GM18508 (cell line): ENCODE measurements around the gene SUGP1.
"Not testable (repeated sequence)": the region's sequence is repeated elsewhere in the genome, so short reads cannot be mapped to it uniquely, and the experiment has no call there.

Experiments used
- ATAC-seq: cut with Tn5 transposase; IDR thresholded peaks from one replicate; pipeline ENCODE4 v1.9.1; 2021; ENCODE audit warnings: moderate number of reproducible peaks; ENCODE audit not compliant: insufficient read depth, unreplicated experiment

SUGP1 gene

DNA sequence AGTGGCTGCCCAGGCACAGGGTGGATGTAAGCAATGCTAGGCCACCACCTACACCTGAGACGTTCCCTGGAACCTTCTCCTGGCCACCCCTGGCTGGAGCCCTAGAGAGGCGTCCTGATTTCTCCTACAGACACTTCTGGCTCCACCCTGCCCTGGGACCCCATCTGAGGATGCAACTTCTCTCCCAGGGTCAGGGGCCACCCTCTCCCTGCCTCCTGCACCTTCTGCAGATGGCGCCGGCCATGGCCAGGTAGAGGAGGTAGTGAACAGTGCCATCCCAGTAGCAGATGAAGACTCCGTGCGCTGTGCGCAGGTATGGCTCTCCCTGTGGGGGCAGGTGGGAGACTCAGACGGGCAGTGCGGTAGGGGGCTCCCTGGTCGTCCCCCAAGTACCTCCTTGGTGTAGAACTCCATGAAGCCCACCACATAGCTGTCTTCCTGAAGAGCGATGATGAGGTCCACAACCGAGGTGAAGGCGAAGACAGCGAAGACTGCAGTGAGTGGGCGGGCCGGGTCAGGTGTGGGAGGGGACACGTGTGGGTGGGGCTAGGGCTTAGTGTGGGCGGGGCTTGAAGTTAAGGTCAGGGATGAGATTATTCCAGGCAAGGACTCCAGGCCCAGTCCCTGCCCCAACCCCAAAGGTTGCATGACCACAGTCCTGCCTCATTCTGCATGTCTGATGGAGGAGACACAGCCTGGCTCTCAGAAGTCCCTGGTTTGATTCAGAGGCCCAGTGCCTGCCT, 50.2 kb downstream of the SUGP1 start:
- ATAC-seq: no peak

DNA sequence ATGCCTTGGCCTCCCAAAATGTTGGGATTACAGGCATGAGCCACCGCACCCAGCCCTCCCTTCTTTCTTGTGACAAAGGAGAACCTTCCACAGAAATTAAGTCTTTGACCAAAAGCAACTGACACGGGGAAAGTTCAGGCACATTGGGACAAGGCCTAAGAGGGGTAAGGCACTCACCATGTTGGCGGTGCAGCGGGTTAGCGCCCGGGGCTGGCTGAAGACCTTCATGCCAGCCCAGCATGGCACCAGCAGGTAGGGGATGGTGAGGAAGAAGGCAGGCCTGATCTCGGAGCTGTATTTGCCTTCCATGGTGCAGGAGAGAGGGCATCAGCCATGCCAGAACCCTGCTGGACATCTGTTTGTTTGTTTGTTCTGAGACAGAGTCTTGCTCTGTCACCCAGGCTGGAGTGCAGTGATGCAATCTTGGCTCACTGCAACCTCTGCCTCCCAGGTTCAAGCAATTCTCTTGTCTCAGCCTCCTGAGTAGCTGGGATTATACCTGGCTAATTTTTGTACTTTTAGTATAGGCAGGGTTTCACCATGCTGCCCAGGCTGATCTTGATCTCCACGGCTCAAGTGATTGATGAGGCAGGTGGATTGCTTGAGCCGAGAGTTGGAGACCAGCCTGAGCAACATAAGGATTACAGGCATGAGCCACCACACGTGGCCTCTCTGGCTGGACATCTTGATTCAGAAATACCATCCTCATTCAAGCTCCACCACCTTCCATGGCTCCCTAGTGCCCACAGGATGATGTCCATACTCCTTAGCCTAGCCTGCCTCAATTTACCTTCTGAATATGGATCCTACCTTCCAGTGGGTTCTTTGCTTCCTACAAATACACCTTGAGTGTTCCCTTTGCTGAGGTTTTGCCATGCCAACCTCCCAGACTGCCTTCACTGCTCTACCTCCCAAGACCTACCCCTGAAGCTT, 51.6 kb downstream of the SUGP1 start:
- ATAC-seq: no peak

DNA sequence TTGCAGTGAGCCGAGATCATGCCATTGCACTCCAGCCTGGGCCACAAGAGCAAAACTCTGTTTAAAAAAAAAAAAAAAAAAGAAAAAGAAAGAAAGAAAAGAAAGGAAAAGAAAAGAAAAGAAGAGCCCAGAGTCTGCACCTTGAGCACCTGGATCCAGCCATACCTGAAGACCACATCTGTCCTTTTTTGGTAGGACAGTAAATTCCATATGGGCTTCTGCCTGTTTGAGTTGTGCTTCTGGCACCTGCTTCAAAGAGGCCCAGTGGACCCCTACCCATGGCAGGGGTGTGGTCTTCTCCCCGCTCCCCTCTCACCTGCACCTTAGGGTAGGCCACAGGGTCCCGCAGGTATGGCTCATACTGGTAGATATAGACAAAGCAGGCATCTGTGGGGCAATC, 53.0 kb downstream of the SUGP1 start:
- no peak for ATAC-seq

DNA sequence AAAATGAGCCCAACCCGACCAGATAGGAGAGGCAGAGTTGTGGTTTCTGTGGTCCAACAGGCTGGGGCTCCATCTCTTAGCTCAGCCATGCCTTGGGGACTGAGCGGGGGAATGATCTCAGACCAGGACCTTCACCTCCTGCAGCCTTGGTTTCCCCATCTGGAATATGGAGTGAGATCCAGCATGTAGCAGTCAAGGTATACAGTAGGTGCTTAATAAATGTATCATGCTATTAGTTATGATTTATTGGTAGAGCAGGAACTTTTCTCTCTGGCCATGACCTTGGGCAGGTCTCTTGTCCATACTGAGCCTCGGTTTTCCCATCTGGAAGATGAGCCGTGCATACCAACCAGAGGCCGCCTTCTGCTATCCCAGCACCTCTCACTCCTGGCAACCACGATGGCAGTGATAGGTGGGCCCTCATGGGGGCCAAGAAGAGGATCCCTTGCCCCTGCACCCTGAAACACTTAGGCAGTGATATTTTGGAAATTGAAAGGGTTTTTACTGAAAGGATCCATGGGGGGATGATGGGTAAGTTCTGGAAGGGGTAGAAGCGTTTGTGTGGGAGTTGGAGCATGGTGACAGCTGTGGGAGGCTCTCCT, 56.3 kb downstream of the SUGP1 start:
- ATAC-seq: no peak

DNA sequence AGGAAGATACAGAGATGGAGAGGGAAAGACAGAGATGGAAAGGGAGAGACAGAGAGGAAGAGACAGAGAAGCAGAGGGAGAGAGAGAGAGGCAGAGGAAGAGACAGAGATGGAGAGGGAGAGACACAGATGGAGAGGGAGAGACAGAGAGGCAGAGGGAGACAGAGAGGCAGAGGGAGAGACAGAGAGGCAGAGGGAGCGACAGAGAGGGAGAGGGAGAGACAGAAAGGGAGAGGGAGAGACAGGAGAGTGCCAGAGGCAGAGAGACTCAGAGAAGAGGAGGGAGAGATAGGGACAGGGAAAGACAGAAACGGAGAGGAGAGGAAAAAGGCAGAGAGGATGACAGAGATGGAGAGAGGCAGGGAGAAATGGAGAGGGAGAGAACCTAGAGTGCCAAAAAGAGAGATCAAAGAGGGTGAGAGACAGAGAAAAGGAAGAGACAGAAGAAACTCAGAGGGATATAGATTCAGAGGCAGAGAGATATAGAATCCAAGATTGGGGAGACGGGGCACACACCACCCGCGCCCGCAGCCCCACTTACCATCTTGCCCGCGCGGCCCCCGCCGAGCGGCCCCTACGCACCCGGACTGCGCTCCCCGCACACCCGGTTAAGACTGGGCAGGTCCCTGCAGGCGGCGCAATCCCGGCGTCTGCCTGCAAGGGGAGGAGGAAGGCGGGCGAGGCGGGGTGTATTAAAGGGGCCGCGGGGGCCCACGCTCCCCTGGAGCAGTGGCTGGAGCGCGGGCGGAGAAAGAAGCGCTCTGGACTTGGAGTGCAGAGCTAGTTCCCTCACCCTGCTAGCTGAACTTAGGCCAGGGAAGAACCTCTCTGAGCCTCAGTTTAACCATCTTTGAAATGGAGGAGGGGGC, 57.9 kb downstream of the SUGP1 start:
- ATAC-seq: no peak

DNA sequence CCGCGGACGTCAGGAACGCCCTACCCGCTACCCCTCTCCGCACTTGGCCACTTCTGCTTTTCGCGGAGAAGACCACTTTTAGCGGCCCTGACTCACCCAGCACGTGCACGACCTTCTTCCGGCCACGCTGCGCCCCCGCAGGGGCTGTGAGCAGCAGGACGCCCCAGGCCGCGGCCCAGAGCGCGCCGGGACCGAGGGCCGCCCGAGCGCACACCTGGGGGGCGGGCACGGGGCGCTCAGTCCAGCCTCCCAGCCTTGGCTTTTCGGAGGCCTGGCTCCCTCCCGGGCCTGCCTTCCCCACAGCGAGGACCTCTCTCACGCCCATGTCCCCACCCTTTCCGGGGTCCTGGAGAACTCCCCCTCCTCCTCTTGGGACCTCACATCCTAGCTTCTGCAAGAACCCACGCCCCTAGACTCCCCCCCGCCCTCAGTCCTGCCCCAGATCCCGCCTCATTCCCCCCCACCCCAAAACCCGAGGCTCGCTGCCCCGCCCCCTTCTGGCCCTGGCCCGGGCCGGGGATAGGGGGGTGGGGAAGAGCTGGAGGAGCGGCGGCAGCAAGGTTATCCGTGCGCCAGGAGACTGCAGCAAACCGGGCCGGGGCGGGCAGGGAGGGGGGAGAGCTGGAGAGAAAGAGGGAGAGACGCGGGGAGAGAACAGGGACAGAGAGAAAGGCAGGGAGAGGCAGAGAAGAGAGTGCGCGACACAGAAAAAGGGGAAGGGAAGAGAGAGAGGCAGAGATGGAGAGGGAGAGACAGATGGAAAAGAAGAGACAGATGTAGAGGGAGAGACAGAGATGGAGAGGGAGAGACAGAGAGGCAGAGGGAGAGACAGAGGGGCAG, 58.7 kb downstream of the SUGP1 start:
- ATAC-seq: no peak

DNA sequence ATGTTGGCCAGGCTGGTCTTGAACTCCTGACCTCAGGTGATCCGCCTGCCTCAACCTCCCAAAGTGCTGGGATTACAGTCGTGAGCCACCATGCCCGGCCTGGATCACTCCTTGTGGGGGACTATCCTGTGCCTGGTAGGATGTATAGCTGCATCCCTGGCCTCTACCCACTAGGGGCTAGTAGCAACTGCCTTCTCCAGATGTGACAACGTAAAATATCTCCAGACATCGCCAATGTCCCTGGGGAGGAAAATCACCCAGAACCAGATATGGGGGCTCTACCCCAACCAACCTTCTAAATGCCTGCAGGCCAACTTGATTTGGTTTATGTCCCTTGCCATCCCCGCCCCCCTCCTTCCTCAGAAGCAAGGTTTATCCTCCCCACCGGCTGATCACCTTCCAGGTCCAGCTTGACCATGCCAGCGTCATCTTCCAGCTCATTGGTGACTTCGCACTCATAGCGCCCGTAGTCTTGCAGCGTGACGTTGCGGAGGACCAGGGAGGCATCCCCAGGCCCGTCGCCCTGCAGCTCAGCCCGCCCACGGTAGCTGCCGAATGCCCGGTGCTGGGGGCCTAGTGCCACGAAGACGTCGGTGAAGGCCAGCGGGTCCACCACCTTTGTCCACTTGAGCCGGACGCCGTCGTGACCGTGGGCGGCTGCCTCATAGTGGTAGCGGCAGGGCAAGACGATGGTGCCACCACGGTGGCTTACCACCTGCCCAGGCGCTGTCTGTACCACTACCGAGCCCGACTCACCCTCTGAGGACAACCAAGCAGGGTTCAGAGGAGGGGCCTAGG, 59.7 kb downstream of the SUGP1 start:
- ATAC-seq: no peak

DNA sequence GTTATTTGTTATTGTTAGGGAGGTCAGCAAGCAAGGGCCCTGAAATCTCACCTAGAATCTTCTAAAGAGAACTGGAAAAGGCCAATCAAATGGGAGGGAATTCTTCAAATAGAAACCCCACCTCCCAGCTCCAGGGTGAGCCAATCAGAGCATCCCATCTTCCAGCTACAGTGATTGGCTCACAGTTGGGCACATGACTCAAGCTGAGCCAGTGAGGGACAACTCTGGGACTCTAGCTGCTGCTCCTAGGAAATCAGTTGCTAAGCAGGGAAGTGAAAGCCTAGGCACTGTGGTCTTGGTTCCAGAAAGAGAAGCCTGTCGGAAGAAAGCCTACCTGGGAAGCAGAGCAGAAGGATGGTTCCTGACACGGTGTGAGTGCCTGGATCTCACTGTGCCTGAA, 60.6 kb downstream of the SUGP1 start:
- no peak for ATAC-seq

DNA sequence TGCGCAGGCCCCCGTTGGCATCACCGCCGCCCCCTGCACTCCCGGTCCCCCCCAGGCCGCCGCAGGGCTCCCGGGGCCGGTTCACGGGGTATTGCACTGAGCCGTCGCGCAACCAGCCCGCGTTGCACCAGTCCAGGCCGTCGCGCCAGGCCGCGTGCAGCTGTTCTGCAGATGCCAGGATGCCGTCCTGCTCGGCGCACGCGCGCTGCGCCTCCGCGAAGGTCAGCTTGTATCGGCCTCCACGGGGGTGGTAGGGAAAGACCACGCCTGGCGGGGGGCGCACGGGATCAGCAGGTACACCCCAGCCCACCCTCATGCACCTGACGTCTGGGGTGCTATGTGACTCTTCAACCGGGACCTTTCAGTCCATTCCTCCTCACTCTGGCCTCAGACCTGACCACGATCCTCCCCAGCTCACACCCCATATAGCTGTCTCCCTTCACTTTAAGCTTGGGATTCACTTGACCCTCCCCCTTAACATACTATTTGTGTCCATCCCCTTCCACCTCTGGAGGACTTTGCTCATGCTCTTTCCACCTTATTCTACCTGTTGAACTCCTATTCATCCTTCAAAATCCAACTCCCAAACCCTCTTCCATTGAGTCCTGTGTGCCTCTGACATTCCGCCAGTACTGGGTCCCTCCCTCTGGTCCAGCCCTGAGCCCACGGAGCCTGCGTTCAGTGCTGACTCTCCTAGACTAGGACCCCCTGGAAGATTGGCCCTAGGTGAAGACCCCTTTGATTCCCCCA, 61.5 kb downstream of the SUGP1 start:
- no peak for ATAC-seq

DNA sequence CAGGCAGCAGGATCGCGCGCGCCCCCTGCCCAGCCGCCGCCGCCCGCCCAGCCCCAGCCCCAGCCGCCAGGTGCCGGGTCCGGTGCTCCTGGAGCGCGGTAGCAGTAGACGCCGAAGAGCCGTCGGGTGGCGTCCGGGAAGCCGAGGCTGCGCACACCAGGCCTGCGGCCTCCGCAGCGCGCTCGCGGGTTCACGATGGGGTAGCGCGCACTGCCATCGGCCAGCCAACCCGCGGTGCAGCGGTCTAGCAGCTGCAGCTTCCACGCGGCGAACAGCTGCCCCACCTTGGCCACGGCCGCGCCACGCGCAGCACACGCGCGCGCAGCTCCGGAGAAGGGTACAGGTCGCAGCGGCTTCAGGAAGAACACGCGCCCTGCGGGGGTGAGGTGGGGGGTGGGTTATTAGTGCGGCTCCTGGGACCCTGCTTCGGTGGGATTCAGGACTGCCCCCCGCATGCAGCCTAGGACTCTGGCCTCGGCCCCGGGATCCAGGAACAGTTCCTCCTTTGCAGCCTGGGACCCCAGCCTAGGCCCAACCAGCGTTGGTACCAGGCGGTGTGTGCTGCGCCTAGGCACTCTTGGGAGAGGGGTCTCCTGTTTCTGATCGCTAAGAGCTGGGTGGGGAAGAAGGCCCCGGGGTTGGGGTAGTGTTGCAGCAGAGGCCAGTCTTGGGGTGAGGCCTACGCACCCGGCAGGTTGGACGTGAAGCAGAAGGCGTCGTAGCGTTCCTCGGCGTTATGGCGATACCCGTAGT, 62.3 kb downstream of the SUGP1 start:
- no peak for ATAC-seq

DNA sequence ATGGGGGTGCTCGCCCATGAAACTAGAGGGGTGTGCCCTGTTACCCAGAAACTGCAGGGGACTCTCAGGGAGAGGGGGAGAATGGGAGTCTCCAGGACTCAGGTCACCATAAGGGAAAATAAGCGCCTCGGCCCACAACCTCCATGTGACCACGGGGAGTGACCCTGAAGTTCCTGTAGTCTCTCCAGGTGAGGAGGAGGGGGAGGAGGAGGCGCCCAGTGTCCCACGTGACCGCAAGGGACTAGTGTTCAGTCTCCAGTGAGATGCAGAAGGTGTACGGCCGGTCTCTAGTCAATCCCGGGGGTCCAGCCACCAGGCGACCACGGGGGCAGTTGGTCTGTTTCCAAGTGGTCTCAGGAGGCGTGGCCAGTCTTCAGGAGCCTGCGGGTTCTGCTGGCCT, 63.2 kb downstream of the SUGP1 start:
- no peak for ATAC-seq

DNA sequence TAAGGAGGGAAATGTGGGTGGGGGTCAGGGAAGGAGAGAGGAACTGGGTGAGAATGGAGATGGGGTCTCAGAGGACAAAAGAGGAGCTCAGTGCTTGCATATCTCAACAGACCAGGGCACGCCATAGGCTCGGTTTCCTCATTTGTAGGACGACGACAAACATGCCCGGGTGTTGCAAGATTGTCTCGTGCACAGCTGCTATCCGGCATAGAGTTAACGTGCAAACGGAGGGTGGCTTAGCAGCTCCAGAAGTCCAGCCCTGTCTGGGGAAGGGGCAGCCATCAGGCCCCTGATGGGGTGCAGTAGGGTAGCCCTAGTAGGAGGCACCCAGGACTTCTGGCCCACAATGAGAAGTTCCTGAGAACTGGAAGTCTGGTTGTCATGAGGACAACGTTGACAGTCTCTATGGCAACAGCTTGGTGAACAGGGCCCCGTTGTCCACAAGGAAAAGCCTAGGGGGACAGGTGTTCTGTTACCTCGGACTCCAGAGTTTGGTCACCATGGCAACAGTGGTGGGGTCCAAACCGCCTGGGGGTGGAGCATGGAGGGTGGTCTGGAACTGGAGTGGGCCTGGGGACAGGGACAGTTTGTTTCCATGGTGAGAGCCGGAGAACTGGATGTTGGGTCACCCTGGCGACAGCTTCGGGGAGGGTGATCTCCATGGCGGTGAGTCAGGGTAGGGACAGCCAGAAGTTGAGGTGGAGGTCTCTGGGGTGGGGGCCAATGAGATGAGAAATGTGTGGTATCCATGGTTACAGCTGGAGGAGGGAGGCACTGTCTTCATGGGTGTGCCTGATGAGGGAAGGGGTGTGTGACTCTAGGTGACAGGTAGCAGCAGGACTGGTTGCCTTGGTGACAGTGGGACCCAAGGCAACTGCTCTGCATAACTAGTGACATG, 64.0 kb downstream of the SUGP1 start:
- no peak for ATAC-seq

DNA sequence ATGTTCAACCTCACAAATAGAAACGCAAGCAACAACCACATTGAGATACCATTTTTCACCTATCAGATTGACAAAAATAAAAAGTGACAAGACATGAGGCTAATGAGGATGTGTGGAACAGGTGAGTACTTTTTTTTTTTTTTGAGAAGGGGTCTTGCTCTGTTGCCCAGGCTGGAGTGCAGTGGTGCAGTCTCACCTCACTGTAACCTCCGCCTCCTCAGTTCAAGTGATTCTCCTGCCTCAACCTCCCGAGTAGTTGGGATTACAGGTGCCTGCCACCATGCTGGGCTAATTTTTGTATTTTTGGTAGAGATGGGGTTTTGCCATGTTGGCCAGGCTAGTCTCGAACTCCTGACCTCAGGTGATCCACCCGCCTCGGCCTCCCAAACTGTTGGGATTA, 66.9 kb downstream of the SUGP1 start:
- ATAC-seq: not testable (repeated sequence)

DNA sequence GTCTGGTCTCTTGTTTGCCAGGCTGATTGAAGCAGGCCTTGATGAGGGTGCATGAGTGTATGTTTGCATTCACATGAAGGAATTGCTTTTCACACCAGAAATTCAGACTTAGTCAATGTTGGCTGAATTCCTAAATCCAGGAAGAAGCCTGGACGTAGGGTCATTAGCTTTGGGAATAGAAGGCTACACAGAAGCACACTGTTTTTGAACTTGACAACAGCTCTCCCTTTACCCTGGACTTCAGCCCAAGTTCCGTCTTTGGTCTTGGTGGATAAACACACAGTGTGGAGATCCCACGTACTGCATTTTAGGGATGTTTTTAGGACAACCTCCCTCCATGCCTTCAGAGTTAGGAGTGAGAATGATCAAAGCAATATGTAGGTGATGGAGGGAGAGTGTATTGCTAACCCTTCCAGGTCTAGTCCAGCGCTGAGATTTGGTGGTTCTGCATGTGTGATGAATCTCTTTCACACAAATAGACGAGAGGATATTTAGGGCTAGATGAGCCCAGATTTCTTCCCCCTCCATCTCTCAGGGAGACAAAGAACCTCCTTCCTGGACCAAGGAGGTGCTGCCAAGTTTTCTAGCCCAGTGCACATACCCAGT, 70.0 kb downstream of the SUGP1 start:
- no peak for ATAC-seq

DNA sequence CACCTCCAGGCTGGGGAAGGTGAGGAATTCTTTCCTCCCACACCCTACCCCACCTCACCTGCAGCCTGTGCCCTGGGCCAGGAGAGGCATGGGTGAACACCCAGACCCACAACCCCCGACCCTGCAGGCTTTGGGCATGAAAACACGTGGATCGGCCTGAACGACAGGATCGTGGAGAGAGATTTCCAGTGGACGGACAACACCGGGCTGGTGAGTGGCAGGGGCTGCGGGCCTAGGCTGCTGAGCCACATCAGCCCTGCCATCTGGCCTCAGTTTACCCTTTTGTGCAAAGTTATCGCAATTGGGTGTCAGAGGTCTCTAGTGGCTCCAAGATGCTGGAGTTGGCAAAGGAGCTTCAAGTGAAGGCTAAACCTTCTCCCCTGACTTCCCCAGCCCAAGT, 79.8 kb downstream of the SUGP1 start:
- ATAC-seq: no peak

DNA sequence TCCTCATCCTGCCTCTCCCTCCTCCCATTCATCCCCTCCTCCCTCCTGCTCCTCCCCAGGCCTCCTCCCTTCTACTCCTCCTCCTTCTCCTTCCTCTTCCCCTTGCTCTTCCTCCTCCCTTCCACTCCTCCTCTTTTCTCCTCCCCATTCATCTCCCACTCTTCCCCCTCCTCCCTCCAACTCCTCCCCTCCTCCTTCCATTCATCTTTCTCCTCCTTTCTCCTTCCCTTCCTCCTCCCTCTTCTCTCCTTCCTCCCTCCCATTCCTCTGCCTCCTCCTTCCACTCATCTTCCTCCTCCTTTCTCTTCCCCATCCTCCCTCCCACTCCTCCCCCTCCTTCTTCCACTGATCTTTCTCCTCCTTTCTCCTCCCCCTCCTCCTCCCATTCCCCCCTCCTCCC, 80.6 kb downstream of the SUGP1 start:
- no peak for ATAC-seq
